NCI-H2029 treated with DMSO at 0.1 percent for 48 hours (cell line): ENCODE measurements around the gene SAFB.

Experiments used
- DNase-seq: peaks from one replicate; lab custom pipeline; 2025; lab: John Stamatoyannopoulos, UW

SAFB gene

GRCh38 chr19:5666921-5667610, 44.2 kb downstream of the SAFB start:
- no peak for DNase-seq

DNA sequence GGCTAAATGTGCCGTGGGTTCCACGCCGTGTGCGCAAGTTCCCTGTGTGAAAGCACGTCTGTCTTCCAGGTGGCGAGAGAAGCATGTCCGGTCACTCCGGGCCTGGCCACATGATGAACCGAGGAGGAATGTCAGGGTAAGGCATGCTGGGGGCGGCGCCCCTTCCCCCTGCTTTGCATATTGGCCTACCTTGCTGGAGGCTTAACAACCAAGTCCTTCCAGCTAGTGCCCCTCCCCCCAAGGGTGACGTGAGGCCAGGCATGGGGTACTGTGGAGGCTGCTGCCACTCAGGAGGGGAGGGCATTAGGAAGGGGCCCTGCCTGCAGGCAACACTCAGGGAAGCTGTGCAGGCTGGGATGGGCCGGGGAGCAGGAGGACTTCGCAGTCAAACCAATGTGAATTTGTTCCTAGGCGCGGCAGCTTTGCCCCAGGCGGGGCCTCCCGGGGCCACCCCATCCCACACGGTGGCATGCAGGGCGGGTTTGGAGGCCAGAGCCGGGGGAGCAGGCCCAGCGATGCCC, 44.9 kb downstream of the SAFB start:
- DNase-seq, result no peak

GRCh38 chr19:5669212-5669611, 46.3 kb downstream of the SAFB start:
- DNase-seq, result no peak

- DNase-seq, result no peak
Measured at GRCh38 chr19:5671600-5671999, 48.7 kb downstream of the SAFB start.

DNA sequence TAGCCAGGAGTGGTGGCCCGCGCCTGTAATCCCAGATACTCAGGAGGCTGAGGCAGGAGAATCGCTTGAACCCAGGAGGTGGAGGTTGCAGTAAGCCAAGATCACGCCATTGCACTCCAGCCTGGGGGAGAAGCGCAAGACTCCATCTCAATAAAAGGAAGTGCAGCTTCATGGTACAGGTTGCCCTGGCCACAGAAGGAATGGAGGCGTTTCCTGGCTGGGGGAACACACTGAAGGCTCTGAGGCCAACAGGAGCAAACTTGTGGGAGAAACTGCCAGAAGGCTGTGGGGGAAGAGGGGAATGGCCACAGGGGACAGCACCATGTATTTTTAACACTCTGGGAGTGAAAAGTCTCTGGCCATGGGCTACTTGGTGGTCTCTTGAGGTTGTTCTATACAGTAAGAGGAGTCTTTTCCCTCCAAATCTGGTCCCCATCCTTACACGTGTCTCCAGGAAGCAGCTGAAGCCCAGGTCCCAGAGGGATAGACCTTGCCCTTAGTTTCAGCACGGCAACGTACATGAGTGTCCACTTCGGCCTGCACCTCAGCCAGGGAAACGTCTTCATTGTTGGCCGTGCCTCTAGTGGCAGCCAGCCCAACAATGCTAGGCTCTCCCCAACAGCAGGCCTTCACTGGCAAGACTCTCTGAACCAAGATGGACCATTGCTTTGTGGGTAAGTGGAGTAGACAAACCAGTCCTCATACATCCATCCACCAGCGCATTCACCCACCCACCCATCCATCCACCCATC, 50.0 kb downstream of the SAFB start:
- DNase-seq, result no peak

DNA sequence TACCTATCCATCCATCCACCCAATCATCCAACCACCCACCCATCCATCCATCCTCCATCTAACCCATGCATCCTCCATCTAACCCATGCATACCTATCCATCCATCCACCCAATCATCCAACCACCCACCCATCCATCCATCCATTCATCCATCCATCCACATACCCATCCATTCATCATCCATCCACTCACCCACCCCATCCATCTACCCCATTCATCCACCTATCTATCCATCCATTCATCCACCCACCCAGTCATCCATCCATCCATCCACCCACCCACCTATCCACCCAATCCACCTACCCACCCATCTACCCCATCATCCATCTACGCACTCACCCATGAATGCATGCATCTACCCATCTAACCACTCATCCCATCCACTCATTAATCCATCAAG, 50.9 kb downstream of the SAFB start:
- DNase-seq, result no peak

GRCh38 chr19:5674714-5675113, 51.8 kb downstream of the SAFB start:
- DNase-seq, result no peak

DNA sequence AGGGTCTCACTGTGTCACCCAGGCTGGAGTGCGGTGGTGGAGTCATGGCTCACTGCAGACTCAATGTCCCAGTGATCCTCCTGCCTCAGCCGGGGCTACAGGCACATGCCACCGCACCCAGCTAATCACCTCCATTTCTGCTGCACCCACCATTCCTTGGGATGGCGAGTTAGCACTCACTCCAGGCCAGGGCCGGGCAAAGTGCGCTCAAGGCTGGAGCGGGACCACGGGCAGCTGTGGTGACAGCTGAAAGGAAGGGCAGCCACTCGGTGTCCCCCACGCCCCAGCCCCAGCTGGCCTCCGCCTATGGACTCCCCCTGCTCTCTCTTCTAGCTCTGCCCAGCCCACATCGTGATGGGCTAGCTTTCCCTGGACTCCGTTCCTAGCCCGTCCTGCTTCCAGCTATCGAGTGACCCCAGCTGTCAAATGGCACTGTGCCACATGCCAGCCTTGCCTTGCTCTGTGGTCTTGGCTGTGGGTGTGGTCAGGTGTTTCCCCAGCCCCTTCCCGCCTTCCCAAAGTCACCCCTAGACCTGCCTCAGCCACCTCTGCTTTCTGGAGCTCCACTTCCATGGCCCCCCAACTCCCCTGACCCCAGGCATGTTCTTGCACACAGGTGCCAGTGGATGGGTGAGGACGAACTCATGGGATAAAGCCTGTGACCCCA, 53.4 kb downstream of the SAFB start:
- DNase-seq, result no peak

- DNase-seq, result no peak
Measured at GRCh38 chr19:5676772-5677105, 53.9 kb downstream of the SAFB start.

- no peak for DNase-seq
Measured at GRCh38 chr19:5677136-5677535, 54.3 kb downstream of the SAFB start.

GRCh38 chr19:5677580-5677979, 54.7 kb downstream of the SAFB start:
- DNase-seq, result no peak

- no peak for DNase-seq
Measured at GRCh38 chr19:5678071-5678718, 55.3 kb downstream of the SAFB start.

DNA sequence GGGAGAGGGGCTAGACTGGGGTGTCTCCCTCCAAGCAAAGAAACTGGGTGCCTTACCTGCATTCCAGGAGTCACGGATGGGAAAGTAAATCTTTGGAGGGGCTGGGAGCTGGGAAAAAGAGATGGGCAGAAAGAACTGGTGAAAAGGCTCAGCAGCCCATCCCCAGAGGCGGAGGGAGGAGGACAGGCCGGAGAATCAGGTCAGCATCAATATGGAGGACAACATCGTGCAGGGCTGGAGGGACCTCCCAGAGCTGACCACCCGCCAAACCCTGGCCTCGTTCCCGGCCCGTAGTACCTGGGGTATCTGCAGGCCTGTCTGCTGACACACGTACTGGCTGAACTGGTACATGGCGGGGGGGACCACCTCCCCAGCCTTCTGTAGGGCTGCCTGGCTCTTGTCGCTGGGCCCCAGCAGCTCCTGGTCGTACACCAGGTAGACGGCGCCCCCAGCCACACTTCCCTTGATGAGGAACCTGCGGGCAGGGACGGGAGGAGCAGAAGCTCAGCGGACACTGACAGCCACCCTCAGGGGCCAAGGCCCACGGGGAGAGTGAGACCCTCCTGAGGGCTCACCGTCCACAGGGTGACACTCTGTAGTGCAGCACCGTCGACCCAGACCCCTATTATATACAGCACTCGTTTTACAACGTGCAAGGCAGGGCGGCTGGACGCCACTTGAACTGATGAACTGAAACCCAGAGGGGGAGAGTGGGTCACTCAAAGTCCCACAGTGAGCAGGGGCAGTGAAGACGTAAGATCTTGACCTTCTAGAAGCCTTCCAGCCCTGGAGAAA, 56.6 kb downstream of the SAFB start:
- no peak for DNase-seq

- no peak for DNase-seq
Measured at GRCh38 chr19:5680084-5680436, 57.2 kb downstream of the SAFB start.

GRCh38 chr19:5680437-5681368, 57.8 kb downstream of the SAFB start, which contains the start of the genes HSD11B1L and MICOS13:
HSD11B1L (plus strand) TSS chr19:5681027; CDS start chr19:5684833, 3,806 bp downstream.
MICOS13 (minus strand) TSS chr19:5680516; CDS start chr19:5680486, 30 bp downstream.
- peak; percentile 93 for DNase-seq

GRCh38 chr19:5681391-5682106, 58.7 kb downstream of the SAFB start:
- no peak for DNase-seq

DNA sequence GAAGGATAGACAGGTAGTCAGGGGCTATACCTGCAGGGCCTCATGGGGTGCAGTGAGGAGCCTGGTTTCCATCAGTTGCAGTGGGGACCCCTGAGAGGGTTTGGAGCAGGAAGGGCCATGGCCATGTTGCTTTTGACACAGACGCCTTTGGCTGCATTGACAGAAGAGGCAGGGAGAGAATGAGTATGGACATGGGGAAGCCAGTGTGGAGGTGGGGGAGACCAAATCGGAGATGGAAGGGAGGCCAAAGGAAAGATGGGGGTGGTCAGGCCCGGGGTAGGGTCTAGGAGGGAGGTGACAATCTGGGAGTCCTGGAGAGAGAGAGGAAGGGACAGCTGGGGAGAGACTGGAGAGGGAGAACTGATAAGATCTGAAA, 59.2 kb downstream of the SAFB start:
- no peak for DNase-seq

DNA sequence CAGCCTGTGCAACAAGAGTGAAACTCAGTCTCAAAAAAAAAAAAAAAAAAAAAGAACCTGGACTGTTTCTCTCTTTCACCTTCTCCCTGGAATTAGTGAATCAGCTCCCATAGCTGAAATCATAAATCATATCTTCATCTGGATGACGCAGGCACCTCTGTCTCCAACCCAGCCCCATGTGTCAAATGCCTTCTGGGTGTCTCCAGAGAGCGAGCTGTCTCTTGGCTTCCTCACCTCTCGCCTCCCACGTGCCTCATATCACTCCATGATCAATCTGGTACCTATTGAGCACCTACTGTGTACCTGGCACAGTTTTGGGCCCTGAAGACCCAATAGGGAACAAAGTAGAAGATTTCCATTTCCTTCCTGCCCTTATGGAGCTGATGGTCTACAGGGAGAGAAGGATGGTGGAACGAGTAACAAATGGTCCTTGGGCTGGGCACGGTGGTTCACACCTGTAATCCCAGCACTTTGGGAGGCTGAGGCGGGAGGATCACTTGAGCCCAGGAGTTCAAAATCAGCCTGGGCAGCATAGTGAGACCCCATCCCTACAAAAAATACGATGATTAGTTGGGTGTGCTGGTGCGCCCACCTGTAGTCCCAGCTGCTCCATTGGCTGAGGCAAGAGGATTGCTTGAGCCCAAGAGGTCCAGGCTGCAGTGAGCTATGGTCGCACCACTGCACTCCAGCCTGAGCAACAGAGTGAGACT, 60.4 kb downstream of the SAFB start:
- no peak for DNase-seq
